Tibial artery (tissue), 4 donors: ENCODE data around the gene CCDC13.

Source experiments
- DNase-seq, 2 donors: peaks; one replicate each; pipeline ENCODE4 v3.0.0-alpha.2; 2019
- H3K27ac ChIP-seq, 2 donors: fragments of 200-600 bp; sonication (generic) in 1 of 2; 1 replicate in 1 of 2; 2 replicates in 1 of 2; pipeline ENCODE4 v1.5.1; 2018 to 2019; ENCODE audit warnings: mild to moderate bottlenecking in 1 of 2
- H3K27me3 ChIP-seq, 2 donors: fragments of 200-600 bp; sonication (generic) in 1 of 2; one replicate each; pipeline versions ENCODE4 v1.5.1 to v1.6.0; 2016 to 2019
- H3K36me3 ChIP-seq, 3 donors: fragments of 200-600 bp; sonication (generic) in 2 of 3; one replicate each; pipeline ENCODE4 v1.5.1; 2016 to 2019; ENCODE audit warnings: mild to moderate bottlenecking in 2 of 3
- H3K4me1 ChIP-seq, 4 donors: fragments of 200-600 bp; sonication (generic) in 2 of 4; 1 replicate in 3 of 4; 2 replicates in 1 of 4; pipeline ENCODE4 v1.5.1; 2016 to 2019
- H3K4me3 ChIP-seq, 2 donors: fragments of 200-600 bp; sonication (generic) in 1 of 2; 1 replicate in 1 of 2; 2 replicates in 1 of 2; pipeline ENCODE4 v1.5.1; 2018 to 2019; ENCODE audit warnings: mild to moderate bottlenecking in 2 of 2
- H3K9me3 ChIP-seq, 3 donors: fragments of 200-600 bp; sonication (generic) in 1 of 3; one replicate each; pipeline ENCODE4 v1.5.1; 2016 to 2019
- intact Hi-C: fragments of 100-400 bp; cut with DNase I; formaldehyde crosslinking; loops from one replicate; pipeline ENCODE4 v1.15.0; 2023; ENCODE audit warnings: low total_unique reads
- TF ChIP-seq, protein P1 (sequence below), 2 experiments: fragments of 200-600 bp in 1 of 2; fragments of 450-650 bp in 1 of 2; IDR thresholded peaks; one replicate each; pipeline ENCODE4 v1.5.1; 2017 to 2019; ENCODE audit warnings: antibody characterized with exemption in 2 of 2, mild to moderate bottlenecking in 1 of 2, moderate library complexity in 1 of 2

The CCDC13 gene

DNA sequence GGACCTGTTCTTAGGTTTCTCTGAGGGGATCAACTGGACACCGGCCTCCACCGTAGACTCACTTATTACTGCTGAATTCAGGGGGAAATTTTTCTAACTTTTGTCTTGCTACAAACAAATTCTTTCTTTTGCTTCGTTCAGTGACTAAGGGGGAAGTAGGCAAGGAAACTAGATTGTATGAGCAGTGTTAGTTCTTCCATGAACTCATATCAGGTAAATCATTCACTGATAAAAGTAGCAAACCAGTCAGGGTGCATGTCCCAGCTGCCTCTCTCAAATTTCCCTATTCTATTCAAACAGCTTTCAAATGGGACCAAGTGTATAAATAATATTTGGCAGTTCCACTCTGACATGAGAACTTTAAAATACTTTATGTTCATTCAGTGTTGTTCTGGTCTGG, 7.3 kb upstream of the CCDC13 start:
- no peaks in the 10 kb centered on the region for H3K9me3 ChIP-seq
- H3K4me3 ChIP-seq: no peak overlapping the region
- H3K36me3 ChIP-seq: peaks cover 4 to 21% (median 18%) of the 10 kb centered on the region in 3 donors
- DNase-seq: no peak
- H3K27ac ChIP-seq: peak overlapping the region; percentile 52 to 56
- peaks cover 0 to 26% (median 12%) of the 10 kb centered on the region in 4 donors for H3K4me1 ChIP-seq
- intact Hi-C loops: loop anchor here (2.0 to 5.0 kb wide), 2 partner anchors 52 to 100 kb away; no protein-coding TSS in a partner anchor
- H3K27me3 ChIP-seq: no peaks in the 10 kb centered on the region
- TF ChIP-seq, protein P1, sequence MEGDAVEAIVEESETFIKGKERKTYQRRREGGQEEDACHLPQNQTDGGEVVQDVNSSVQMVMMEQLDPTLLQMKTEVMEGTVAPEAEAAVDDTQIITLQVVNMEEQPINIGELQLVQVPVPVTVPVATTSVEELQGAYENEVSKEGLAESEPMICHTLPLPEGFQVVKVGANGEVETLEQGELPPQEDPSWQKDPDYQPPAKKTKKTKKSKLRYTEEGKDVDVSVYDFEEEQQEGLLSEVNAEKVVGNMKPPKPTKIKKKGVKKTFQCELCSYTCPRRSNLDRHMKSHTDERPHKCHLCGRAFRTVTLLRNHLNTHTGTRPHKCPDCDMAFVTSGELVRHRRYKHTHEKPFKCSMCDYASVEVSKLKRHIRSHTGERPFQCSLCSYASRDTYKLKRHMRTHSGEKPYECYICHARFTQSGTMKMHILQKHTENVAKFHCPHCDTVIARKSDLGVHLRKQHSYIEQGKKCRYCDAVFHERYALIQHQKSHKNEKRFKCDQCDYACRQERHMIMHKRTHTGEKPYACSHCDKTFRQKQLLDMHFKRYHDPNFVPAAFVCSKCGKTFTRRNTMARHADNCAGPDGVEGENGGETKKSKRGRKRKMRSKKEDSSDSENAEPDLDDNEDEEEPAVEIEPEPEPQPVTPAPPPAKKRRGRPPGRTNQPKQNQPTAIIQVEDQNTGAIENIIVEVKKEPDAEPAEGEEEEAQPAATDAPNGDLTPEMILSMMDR (IDR thresholded peaks at IDR 0.05): no peak

- TF ChIP-seq, protein P1 (IDR thresholded peaks at IDR 0.05): no peak
- H3K27ac ChIP-seq: peak overlapping the region; percentile 48 to 60
- H3K27me3 ChIP-seq: no peaks in the 10 kb centered on the region
- intact Hi-C loops: no loop called here
- H3K36me3 ChIP-seq: peaks cover 4 to 12% (median 8%) of the 10 kb centered on the region in 3 donors
- H3K4me1 ChIP-seq: peaks cover 0 to 31% (median 13%) of the 10 kb centered on the region in 4 donors
- peak in 1 of 2 donors; percentile 66 for DNase-seq
- no peaks in the 10 kb centered on the region for H3K9me3 ChIP-seq
- no peak overlapping the region for H3K4me3 ChIP-seq
Measured at GRCh38 chr3:42778644-42779043, 5.6 kb upstream of the CCDC13 start.

- no peaks in the 10 kb centered on the region for H3K9me3 ChIP-seq
- no peaks in the 10 kb centered on the region for H3K27me3 ChIP-seq
- peak overlapping the region; percentile 64 for H3K27ac ChIP-seq
- no peak for DNase-seq
- H3K4me3 ChIP-seq: peak overlapping the region; percentile 47 to 58
- no peaks in the 10 kb centered on the region for H3K36me3 ChIP-seq
- TF ChIP-seq, protein P1 (IDR thresholded peaks at IDR 0.05): no peak
- intact Hi-C loops: no loop called here
- H3K4me1 ChIP-seq: peaks cover 0 to 17% (median 12%) of the 10 kb centered on the region in 4 donors
Measured at GRCh38 chr3:42773409-42773751, 327 bp upstream of the CCDC13 start.

GRCh38 chr3:42771271-42771670, 1.8 kb downstream of the CCDC13 start:
- intact Hi-C loops: no loop called here

GRCh38 chr3:42769477-42770131, 3.4 kb downstream of the CCDC13 start:
- Histone ChIP-seq H3K36me3 (no peaks in the 10 kb centered on the region), H3K9me3 (no peaks in the 10 kb centered on the region), H3K27ac (no peak overlapping the region), H3K4me1 (peaks cover 0 to 17% (median 7%) of the 10 kb centered on the region in 4 donors), H3K4me3 (no peak overlapping the region), H3K27me3 (no peaks in the 10 kb centered on the region)
- intact Hi-C loops: no loop called here
- TF ChIP-seq, protein P1 (IDR thresholded peaks at IDR 0.05): no peak
- no peak for DNase-seq

More at GRCh38 chr3:42771271-42771670, 1.8 kb downstream of the CCDC13 start:
- Histone ChIP-seq H3K9me3 (no peaks in the 10 kb centered on the region), H3K4me3 (no peak overlapping the region), H3K27ac (no peak overlapping the region), H3K36me3 (no peaks in the 10 kb centered on the region), H3K4me1 (peaks cover 0 to 17% (median 7%) of the 10 kb centered on the region in 4 donors), H3K27me3 (no peaks in the 10 kb centered on the region)
- TF ChIP-seq, protein P1 (IDR thresholded peaks at IDR 0.05): no peak
- no peak for DNase-seq
